Urinary bladder (tissue), 4 donors: ENCODE data around the gene RSRP1. TPM values are rescaled to one million over a fixed set of nuclear protein-coding genes. Genes with fewer than 3 reads are reported as not detected.
"Not testable (repeated sequence)": the region's sequence is repeated elsewhere in the genome, so short reads cannot be mapped to it uniquely, and the experiment has no call there.

Experiments
- DNase-seq: peaks from one replicate; pipeline ENCODE4 v3.0.0-alpha.2; 2015; ENCODE audit errors: extremely low spot score
- H3K27ac ChIP-seq: one replicate; pipeline ENCODE4 v1.5.1; 2013; ENCODE audit warnings: low read depth, mild to moderate bottlenecking, moderate library complexity
- H3K36me3 ChIP-seq: one replicate; pipeline ENCODE4 v1.6.1; 2013; ENCODE audit warnings: mild to moderate bottlenecking, moderate library complexity; ENCODE audit not compliant: insufficient read depth
- H3K4me1 ChIP-seq: one replicate; pipeline ENCODE4 v1.6.1; 2013; ENCODE audit warnings: mild to moderate bottlenecking, moderate library complexity; ENCODE audit not compliant: insufficient read depth
- H3K4me3 ChIP-seq: one replicate; pipeline ENCODE4 v1.5.1; 2013; ENCODE audit warnings: low read depth, low read length
- WGBS: extraction: QIAGEN DNeasy Blood & Tissue Kit; methylation state at CpG from one replicate; pipeline ENCODE4 v1.1.7; 2013; 5-methylcytosine and 5-hydroxymethylcytosine counted together
- polyA plus RNA-seq: library from polyadenylated mRNA; stranded (reverse); fragments of 200-250 nt; gene quantifications from one replicate; pipeline ENCODE4 v1.2.3, GENCODE V29; 2013
- total RNA-seq: library from RNA; depleted of rRNA; stranded (reverse); fragments of >200 nt; gene quantifications from one replicate; pipeline ENCODE4 v1.2.3, GENCODE V29; 2014
- donor health status: healthy with polysubstance abuse.
- donor health status: healthy.

Gene RSRP1
- total and polyA plus RNA-seq, 2 donors, result 69.6 to 126 TPM

GRCh38 chr1:25245809-25246599, 1.2 kb downstream of the RSRP1 start:
- Histone ChIP-seq H3K36me3 (peaks cover 4% of the 10 kb centered on the region), H3K4me1 (peaks cover 2% of the 10 kb centered on the region), H3K4me3 (peak overlapping the region; percentile 81), H3K27ac (peak overlapping the region; percentile 74)
- DNase-seq, result no peak
- 20% methylated on average over 30 of the region's 30 CpGs for WGBS

- H3K4me1 ChIP-seq, result peaks cover 2% of the 10 kb centered on the region
- WGBS, result 79% methylated on average over 5 of the region's 5 CpGs
Observed at GRCh38 chr1:25245393-25245792, 1.9 kb downstream of the RSRP1 start.

GRCh38 chr1:25243907-25244306, 3.3 kb downstream of the RSRP1 start:
- peaks cover 2% of the 10 kb centered on the region for H3K4me1 ChIP-seq
- 45% methylated on average over 6 of the region's 6 CpGs for WGBS
- no peak for DNase-seq
- no peak overlapping the region for H3K4me3 ChIP-seq
- no peak overlapping the region for H3K27ac ChIP-seq
- peaks cover 4% of the 10 kb centered on the region for H3K36me3 ChIP-seq

More at GRCh38 chr1:25245393-25245792, 1.9 kb downstream of the RSRP1 start:
- Histone ChIP-seq H3K36me3 (peaks cover 4% of the 10 kb centered on the region), H3K4me3 (peak overlapping the region; percentile 2), H3K27ac (no peak overlapping the region)
- no peak for DNase-seq

GRCh38 chr1:25239681-25240541, 7.3 kb downstream of the RSRP1 start:
- peak; percentile 86 for DNase-seq
- WGBS, result under 1% methylated on average over 41 of the region's 41 CpGs
- Histone ChIP-seq H3K36me3 (peaks cover 4% of the 10 kb centered on the region), H3K27ac (peak overlapping the region; percentile 95), H3K4me1 (no peaks in the 10 kb centered on the region), H3K4me3 (peak overlapping the region; percentile 40)

- no peak for DNase-seq
- Histone ChIP-seq H3K4me3 (no peak overlapping the region), H3K27ac (peak overlapping the region; percentile 10), H3K36me3 (peaks cover 4% of the 10 kb centered on the region), H3K4me1 (no peaks in the 10 kb centered on the region)
- 90% methylated on average over 11 of the region's 11 CpGs for WGBS
Observed at GRCh38 chr1:25238046-25238445, 9.2 kb downstream of the RSRP1 start.

- not testable (repeated sequence) for H3K4me3 ChIP-seq, H3K36me3 ChIP-seq, H3K4me1 ChIP-seq, DNase-seq, H3K27ac ChIP-seq
- WGBS, result 94% methylated on average over 7 of the region's 7 CpGs
Observed at GRCh38 chr1:25236261-25236660, 11.0 kb downstream of the RSRP1 start.

- not testable (repeated sequence) for H3K27ac ChIP-seq, H3K4me3 ChIP-seq, H3K36me3 ChIP-seq, DNase-seq, H3K4me1 ChIP-seq
- 98% methylated on average over 10 of the region's 10 CpGs for WGBS
Observed at GRCh38 chr1:25235411-25235810, 11.8 kb downstream of the RSRP1 start.

GRCh38 chr1:25232866-25233784, 14.1 kb downstream of the RSRP1 start:
- H3K27ac ChIP-seq, result peak overlapping the region; percentile 80
- peaks cover 5% of the 10 kb centered on the region for H3K36me3 ChIP-seq
- H3K4me1 ChIP-seq, result no peaks in the 10 kb centered on the region
- DNase-seq, result no peak
- peak overlapping the region; percentile 93 for H3K4me3 ChIP-seq
- WGBS, result 22% methylated on average over 13 of the region's 13 CpGs

- no peaks in the 10 kb centered on the region for H3K4me1 ChIP-seq
- WGBS, result under 1% methylated on average over 54 of the region's 54 CpGs
- H3K36me3 ChIP-seq, result peaks cover 7% of the 10 kb centered on the region
- peak; percentile 90 for DNase-seq
- H3K27ac ChIP-seq, result peak within 1 kb of the TSS; percentile 80
- H3K4me3 ChIP-seq, result peak within 1 kb of the TSS; percentile 93
Observed at GRCh38 chr1:25232027-25232865, 15.0 kb downstream of the RSRP1 start, which contains the start of gene SYF2. SYF2 (minus strand) TSS chr1:25232502; CDS start chr1:25232467, 35 bp downstream.

GRCh38 chr1:25223471-25223870, 23.8 kb downstream of the RSRP1 start:
- DNase-seq, result no peak
- Histone ChIP-seq H3K4me3 (no peak overlapping the region), H3K27ac (no peak overlapping the region), H3K4me1 (no peaks in the 10 kb centered on the region), H3K36me3 (peaks cover 10% of the 10 kb centered on the region)
- 78% methylated on average over 3 of the region's 3 CpGs for WGBS

- peaks cover 8% of the 10 kb centered on the region for H3K36me3 ChIP-seq
- no peak overlapping the region for H3K27ac ChIP-seq
- 91% methylated on average over 4 of the region's 4 CpGs for WGBS
- H3K4me1 ChIP-seq, result no peaks in the 10 kb centered on the region
- no peak for DNase-seq
- no peak overlapping the region for H3K4me3 ChIP-seq
Observed at GRCh38 chr1:25222606-25223005, 24.6 kb downstream of the RSRP1 start.

- WGBS, result 87% methylated on average over 3 of the region's 3 CpGs
- H3K36me3 ChIP-seq, result peaks cover 3% of the 10 kb centered on the region
Observed at GRCh38 chr1:25220666-25221065, 26.6 kb downstream of the RSRP1 start.

More at GRCh38 chr1:25220666-25221065, 26.6 kb downstream of the RSRP1 start:
- Histone ChIP-seq H3K4me3 (no peak overlapping the region), H3K27ac (no peak overlapping the region), H3K4me1 (no peaks in the 10 kb centered on the region)
- DNase-seq, result no peak
